SU-DHL-6 (cell line): ENCODE results near the gene NBEA.

Experiments
- H2AFZ ChIP-seq: fragments of 200-600 bp; sonication (generic); 2 replicates; pipeline ENCODE4 v1.6.1; 2014; ENCODE audit warnings: low read depth, mild to moderate bottlenecking, moderate library complexity, mixed read lengths, antibody characterized with exemption, low read length; ENCODE audit not compliant: severe bottlenecking
- H3F3A ChIP-seq: fragments of 200-600 bp; shearing (Covaris generic); 2 replicates; pipeline ENCODE4 v1.6.0; 2016; ENCODE audit warnings: antibody characterized with exemption, mild to moderate bottlenecking; ENCODE audit not compliant: insufficient read depth
- H3K27ac ChIP-seq: fragments of 200-600 bp; sonication (generic); 2 replicates; pipeline ENCODE4 v1.5.1; 2016; ENCODE audit warnings: low read depth, mild to moderate bottlenecking, low read length, moderate library complexity, mixed read lengths
- H3K27me3 ChIP-seq: fragments of 200-600 bp; sonication (generic), shearing (Covaris generic); 2 replicates; pipeline ENCODE4 v1.6.0; 2014; ENCODE audit warnings: mild to moderate bottlenecking, low read length
- H3K36me3 ChIP-seq: fragments of 200-600 bp; sonication (generic); 2 replicates; pipeline ENCODE4 v1.6.1; 2014; ENCODE audit warnings: mild to moderate bottlenecking, low read length, mixed read lengths
- H3K4me2 ChIP-seq: fragments of 300-600, 200-600 bp; shearing (Covaris generic), sonication (generic); 2 replicates; pipeline ENCODE4 v1.6.0; 2014; ENCODE audit warnings: low read length, low read depth, mild to moderate bottlenecking; ENCODE audit not compliant: poor library complexity, severe bottlenecking
- H3K4me3 ChIP-seq: fragments of 200-600 bp; sonication (generic); 2 replicates; pipeline ENCODE4 v1.5.1; 2014; ENCODE audit warnings: antibody characterized with exemption, low read length, mild to moderate bottlenecking, mixed read lengths; ENCODE audit not compliant: insufficient read depth, poor library complexity, severe bottlenecking
- H3K79me2 ChIP-seq: fragments of 200-600 bp; sonication (generic); 2 replicates; pipeline ENCODE4 v1.6.1; 2014; ENCODE audit warnings: mild to moderate bottlenecking, low read length, moderate library complexity; ENCODE audit not compliant: insufficient read depth
- H3K9ac ChIP-seq: fragments of 200-600 bp; sonication (generic); 2 replicates; pipeline ENCODE4 v1.7.0; 2014; ENCODE audit warnings: mild to moderate bottlenecking, low read length
- H3K9me2 ChIP-seq: fragments of 200-600 bp; sonication (generic); replicated peaks from 2 replicates; pipeline ENCODE4 v1.6.1; 2014; ENCODE audit warnings: low read length; ENCODE audit not compliant: insufficient read depth
- H3K9me3 ChIP-seq: fragments of 200-600 bp; sonication (generic); 2 replicates; pipeline ENCODE4 v1.6.1; 2014; ENCODE audit warnings: low read length, mixed read lengths; ENCODE audit not compliant: insufficient read depth
- H4K20me1 ChIP-seq: fragments of 200-600 bp; sonication (generic); 2 replicates; pipeline ENCODE4 v1.6.1; 2014; ENCODE audit warnings: low read depth, mild to moderate bottlenecking, antibody characterized with exemption, low read length, moderate library complexity, mixed read lengths
- EZH2phosphoT487 ChIP-seq: fragments of 200-600 bp; sonication (generic), shearing (Covaris generic); conservative IDR thresholded peaks from 2 replicates; pipeline ENCODE4 v1.6.1; 2018; ENCODE audit warnings: mild to moderate bottlenecking, antibody characterized with exemption, low read length, moderate library complexity, mixed read lengths
- TF ChIP-seq, protein P1 (sequence below): fragments of 200-600 bp; sonication (generic); IDR thresholded peaks from one replicate; pipeline ENCODE4 v1.5.1; 2017; ENCODE audit warnings: antibody characterized with exemption, mild to moderate bottlenecking, low read length, moderate library complexity; ENCODE audit not compliant: insufficient read depth, poor library complexity, severe bottlenecking

Gene NBEA

DNA sequence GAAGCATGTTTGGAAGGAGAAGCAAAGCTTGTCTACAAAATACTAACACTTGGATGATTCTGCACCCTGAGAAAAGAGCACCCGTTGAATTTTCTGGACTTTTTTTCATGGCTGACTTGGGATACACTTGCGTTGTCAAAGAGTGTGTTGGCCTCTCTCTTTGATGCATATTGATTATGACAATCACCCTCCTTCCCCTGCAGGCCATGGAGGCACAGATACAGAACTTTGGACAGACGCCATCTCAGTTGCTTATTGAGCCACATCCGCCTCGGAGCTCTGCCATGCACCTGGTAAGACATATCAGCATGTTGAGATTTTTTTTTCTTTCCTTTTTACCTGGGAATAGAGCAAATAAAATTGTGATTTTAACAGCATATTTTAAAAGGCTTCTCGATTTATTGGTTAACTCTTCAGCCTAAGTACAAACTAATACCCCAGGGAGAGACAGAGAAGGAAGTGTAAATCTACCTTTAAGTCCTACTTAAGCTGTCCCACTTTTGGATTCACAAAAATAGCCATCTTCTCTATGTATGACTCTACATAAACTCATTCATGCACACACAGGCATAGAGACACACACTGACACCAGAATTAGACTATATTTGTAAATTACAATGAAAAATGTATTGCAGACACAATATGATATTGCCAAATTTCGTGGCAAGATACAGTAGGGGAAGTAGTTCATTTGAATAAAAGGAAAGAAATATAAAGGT lies 704.1 kb downstream of the NBEA start:
- Histone ChIP-seq H3K9ac (no peak overlapping the region), H3K9me3 (no peaks in the 10 kb centered on the region), H3K36me3 (no peaks in the 10 kb centered on the region), H3K9me2 (no peaks in the 10 kb centered on the region), H3K27ac (no peak overlapping the region), H3K4me3 (no peak overlapping the region), H3F3A (no peaks in the 10 kb centered on the region), H4K20me1 (no peaks in the 10 kb centered on the region), H3K27me3 (no peaks in the 10 kb centered on the region), H2AFZ (no peak overlapping the region), H3K4me2 (no peak overlapping the region), H3K79me2 (no peaks in the 10 kb centered on the region)
- TF ChIP-seq EZH2phosphoT487, result no peak
- TF ChIP-seq, protein P1, sequence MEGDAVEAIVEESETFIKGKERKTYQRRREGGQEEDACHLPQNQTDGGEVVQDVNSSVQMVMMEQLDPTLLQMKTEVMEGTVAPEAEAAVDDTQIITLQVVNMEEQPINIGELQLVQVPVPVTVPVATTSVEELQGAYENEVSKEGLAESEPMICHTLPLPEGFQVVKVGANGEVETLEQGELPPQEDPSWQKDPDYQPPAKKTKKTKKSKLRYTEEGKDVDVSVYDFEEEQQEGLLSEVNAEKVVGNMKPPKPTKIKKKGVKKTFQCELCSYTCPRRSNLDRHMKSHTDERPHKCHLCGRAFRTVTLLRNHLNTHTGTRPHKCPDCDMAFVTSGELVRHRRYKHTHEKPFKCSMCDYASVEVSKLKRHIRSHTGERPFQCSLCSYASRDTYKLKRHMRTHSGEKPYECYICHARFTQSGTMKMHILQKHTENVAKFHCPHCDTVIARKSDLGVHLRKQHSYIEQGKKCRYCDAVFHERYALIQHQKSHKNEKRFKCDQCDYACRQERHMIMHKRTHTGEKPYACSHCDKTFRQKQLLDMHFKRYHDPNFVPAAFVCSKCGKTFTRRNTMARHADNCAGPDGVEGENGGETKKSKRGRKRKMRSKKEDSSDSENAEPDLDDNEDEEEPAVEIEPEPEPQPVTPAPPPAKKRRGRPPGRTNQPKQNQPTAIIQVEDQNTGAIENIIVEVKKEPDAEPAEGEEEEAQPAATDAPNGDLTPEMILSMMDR, result no peak

DNA sequence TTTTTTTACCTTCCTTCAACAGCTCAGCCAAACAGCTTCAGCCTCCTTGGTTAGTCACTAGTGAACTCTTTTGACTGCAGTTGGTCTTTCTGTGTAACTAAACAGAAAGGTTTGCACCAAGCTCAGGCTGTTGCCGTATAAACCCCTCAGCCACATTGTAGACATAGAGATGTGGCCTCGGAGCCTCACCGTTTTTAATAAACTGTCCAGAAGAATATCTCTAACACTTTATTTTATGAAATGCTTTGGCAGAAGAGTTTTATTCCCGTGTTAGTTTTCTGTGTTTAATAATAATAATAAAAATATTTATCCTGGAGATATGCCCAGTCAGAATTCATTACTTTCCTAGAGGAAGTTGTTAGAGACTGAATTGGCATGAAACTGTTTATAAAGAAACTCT lies 706.1 kb downstream of the NBEA start:
- no peak for TF ChIP-seq EZH2phosphoT487
- TF ChIP-seq, protein P1, result no peak
- H2AFZ ChIP-seq, result no peak overlapping the region
- no peak overlapping the region for H3K27ac ChIP-seq
- no peaks in the 10 kb centered on the region for H3F3A ChIP-seq
- no peaks in the 10 kb centered on the region for H3K9me3 ChIP-seq
- no peaks in the 10 kb centered on the region for H4K20me1 ChIP-seq
- no peaks in the 10 kb centered on the region for H3K36me3 ChIP-seq
- no peaks in the 10 kb centered on the region for H3K27me3 ChIP-seq
- no peak overlapping the region for H3K4me2 ChIP-seq
- no peaks in the 10 kb centered on the region for H3K79me2 ChIP-seq
- no peak overlapping the region for H3K4me3 ChIP-seq
- H3K9ac ChIP-seq, result no peak overlapping the region
- H3K9me2 ChIP-seq, result no peaks in the 10 kb centered on the region

DNA sequence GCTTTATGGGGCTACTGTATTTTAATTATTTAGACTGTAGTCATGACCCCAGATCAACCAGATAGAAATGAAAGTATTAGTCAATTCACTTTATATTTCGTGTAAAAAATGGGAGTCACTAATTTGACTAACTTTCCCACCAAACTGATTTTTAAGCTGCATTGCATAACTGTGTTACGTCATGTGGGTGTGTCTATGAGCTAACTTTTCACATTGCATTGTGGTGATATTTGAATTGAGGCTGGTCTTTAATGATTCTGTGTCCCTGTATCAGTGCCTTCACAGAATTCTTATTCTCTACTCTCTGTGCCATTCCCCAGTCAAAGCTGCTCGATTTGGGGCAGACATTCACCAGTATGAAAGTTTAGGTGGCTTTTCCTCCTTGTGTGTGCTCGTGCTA lies 707.1 kb downstream of the NBEA start:
- no peaks in the 10 kb centered on the region for H3K27me3 ChIP-seq
- no peaks in the 10 kb centered on the region for H3F3A ChIP-seq
- H3K36me3 ChIP-seq, result no peaks in the 10 kb centered on the region
- H3K9me2 ChIP-seq, result no peaks in the 10 kb centered on the region
- no peak overlapping the region for H2AFZ ChIP-seq
- H3K27ac ChIP-seq, result no peak overlapping the region
- H3K9me3 ChIP-seq, result no peaks in the 10 kb centered on the region
- no peaks in the 10 kb centered on the region for H4K20me1 ChIP-seq
- H3K79me2 ChIP-seq, result no peaks in the 10 kb centered on the region
- TF ChIP-seq, protein P1, result no peak
- no peak for TF ChIP-seq EZH2phosphoT487
- H3K4me3 ChIP-seq, result no peak overlapping the region
- no peak overlapping the region for H3K9ac ChIP-seq
- H3K4me2 ChIP-seq, result no peak overlapping the region
